GM18505 (cell line): ENCODE data around the gene SRBD1.

Experiments
- ATAC-seq: cut with Tn5 transposase; IDR thresholded peaks from one replicate; pipeline ENCODE4 v1.9.1; 2021; ENCODE audit not compliant: unreplicated experiment
- POLR2A ChIP-seq: IDR thresholded peaks from 4 replicates; pipeline ENCODE4 v1.6.1; 2011; ENCODE audit warnings: borderline replicate concordance; ENCODE audit not compliant: insufficient read depth, insufficient read length; ENCODE audit errors: extremely low read depth

Gene SRBD1

GRCh38 chr2:45623098-45623497, 12.0 kb upstream of the SRBD1 start:
- no peak for ATAC-seq

GRCh38 chr2:45622336-45623075, 11.4 kb upstream of the SRBD1 start:
- no peak for TF ChIP-seq POLR2A
- no peak for ATAC-seq

More at GRCh38 chr2:45623098-45623497, 12.0 kb upstream of the SRBD1 start:
- no peak for TF ChIP-seq POLR2A

DNA sequence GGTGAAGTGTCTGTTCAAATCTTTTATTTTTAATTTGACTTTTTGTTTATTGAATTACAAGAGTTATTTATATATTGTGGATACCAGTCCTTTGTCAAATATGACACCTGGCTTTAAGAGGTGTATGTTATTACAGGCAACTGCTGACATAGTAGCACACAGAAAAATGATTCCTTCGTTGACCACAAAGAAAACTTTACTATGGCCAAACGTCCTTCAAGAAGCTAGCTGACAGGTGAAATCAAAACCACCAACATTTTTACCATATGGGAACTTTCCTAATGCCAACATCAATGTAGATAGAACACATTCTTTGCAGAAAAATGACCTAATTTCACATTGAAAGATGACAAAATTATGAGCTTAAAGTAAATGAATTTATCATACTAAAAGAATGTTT, 6.4 kb upstream of the SRBD1 start:
- ATAC-seq, result no peak
- TF ChIP-seq POLR2A, result no peak

GRCh38 chr2:45616658-45617411, 5.8 kb upstream of the SRBD1 start:
- TF ChIP-seq POLR2A, result no peak
- no peak for ATAC-seq

GRCh38 chr2:45614871-45615415, 3.9 kb upstream of the SRBD1 start:
- no peak for ATAC-seq
- TF ChIP-seq POLR2A, result no peak

DNA sequence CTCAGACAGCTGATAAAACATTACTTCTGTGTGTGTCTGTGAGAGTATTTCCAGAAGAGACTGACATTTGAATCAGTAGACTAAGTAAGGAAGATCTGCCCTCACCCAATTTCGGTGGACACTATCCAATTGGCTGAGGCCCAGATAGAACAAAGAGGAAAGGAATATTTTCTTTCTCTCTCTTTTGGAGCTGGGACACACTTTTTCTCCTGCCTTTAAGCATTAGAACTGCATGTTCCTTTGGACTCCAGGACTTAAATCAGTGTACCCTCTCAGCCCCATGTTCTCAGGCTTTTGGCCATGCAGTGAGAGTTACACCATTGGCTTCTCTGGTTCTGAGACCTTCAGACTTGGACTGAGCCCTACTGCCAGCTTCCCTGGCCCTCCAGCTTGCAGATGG, 3.3 kb upstream of the SRBD1 start:
- no peak for TF ChIP-seq POLR2A
- no peak for ATAC-seq

DNA sequence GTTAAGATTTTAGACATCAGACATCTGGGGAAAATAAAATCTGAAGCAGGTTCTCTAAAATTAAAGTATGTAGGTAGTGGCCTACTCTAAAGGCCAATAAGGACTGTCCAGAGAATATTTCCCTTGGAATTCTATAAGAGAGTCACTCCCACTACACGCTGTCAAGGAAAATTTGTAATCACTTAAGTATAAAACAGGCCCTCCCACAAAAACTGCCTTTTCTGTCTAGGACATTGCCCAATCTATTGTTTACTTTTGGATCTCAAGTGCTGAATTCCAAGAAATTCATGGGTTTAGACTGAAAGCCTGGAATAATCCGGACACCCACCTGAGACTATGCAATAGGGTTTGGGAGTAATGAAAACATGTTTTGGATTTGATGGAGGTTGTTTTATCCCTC, 1.7 kb upstream of the SRBD1 start:
- no peak for TF ChIP-seq POLR2A
- ATAC-seq, result no peak

- no peak for ATAC-seq
- TF ChIP-seq POLR2A, result no peak
These were observed 1.2 kb upstream of the SRBD1 start for GRCh38 chr2:45612285-45612684.

- ATAC-seq, result peak; percentile 36
- TF ChIP-seq POLR2A, result no peak
These were observed 617 bp downstream of the SRBD1 start for GRCh38 chr2:45610281-45611019.

- no peak for TF ChIP-seq POLR2A
- no peak for ATAC-seq
These were observed 3.4 kb downstream of the SRBD1 start for GRCh38 chr2:45607701-45608100.

DNA sequence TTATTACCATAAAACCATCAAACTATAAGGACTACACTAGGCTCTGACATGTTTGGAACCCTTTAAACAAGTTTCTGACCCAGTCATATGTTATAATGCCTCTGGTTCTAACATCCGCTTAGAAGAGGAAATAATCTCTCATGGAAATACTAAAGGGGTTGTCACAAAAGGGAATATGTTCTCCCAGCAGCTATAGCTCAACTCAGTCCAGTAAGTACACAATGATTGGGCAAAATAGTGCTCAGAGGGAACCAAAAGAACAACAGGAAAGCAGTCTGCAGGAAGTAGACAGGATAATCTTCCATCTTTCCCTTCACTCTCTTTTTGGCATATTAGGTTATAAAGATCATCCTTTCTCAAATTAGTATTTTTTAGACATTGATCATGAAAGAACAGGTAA, 4.3 kb downstream of the SRBD1 start:
- TF ChIP-seq POLR2A, result no peak
- ATAC-seq, result no peak

DNA sequence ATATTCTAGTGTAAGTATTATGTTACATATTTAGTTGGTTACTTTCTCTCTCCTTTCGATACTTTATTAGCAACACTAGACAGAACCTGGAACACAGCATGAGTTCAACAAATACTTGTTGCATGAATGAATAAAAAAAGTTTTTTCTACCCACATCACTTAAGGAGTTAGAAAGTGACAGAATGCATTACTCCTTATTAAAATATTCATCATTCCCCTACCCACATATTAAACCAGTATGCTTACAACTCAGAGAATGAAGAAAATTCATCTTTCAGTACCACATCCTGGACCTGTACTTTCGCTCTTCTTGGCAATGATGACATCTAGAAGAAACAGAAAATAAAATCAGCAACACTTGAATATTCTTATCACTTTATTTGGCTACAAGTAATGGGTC, 6.0 kb downstream of the SRBD1 start:
- TF ChIP-seq POLR2A, result no peak
- ATAC-seq, result no peak

- TF ChIP-seq POLR2A, result no peak
- no peak for ATAC-seq
These were observed 8.4 kb downstream of the SRBD1 start for GRCh38 chr2:45602624-45603023.

- TF ChIP-seq POLR2A, result no peak
- no peak for ATAC-seq
These were observed 12.5 kb downstream of the SRBD1 start for GRCh38 chr2:45598545-45598944.

- TF ChIP-seq POLR2A, result no peak
- ATAC-seq, result no peak
These were observed 14.3 kb downstream of the SRBD1 start for GRCh38 chr2:45596761-45597160.
